Left ventricle myocardium inferior (tissue), 1 donor: ENCODE data around the gene NKAIN2. TPM values are rescaled to one million over a fixed set of nuclear protein-coding genes. Genes with fewer than 3 reads are reported as not detected.

Experiments
- DNase-seq: peaks from one replicate; pipeline ENCODE4 v3.0.0-alpha.2; 2020
- H3K27ac ChIP-seq: fragments of 200-600 bp; replicated peaks from 2 replicates; pipeline ENCODE4 v1.8.0; 2021
- H3K27me3 ChIP-seq: fragments of 200-600 bp; 2 replicates; pipeline ENCODE4 v1.8.0; 2021; ENCODE audit warnings: low read depth
- H3K36me3 ChIP-seq: fragments of 200-600 bp; 2 replicates; pipeline ENCODE4 v1.8.0; 2021
- H3K4me1 ChIP-seq: fragments of 200-600 bp; 2 replicates; pipeline ENCODE4 v1.8.0; 2021
- H3K4me3 ChIP-seq: fragments of 200-600 bp; 2 replicates; pipeline ENCODE4 v1.8.0; 2021; ENCODE audit warnings: mild to moderate bottlenecking, moderate library complexity
- H3K9me3 ChIP-seq: fragments of 200-600 bp; replicated peaks from 2 replicates; pipeline ENCODE4 v1.8.0; 2021
- intact Hi-C: fragments of 100-400 bp; cut with micrococcal nuclease; formaldehyde crosslinking; loops from one replicate; pipeline ENCODE4 v1.11.0; 2022
- total RNA-seq: library from RNA; stranded (reverse); fragmentation: NEBNext Ultra II Directional; extraction: Animal tissue kit (Norgen Biotek cat#: 25700); gene quantifications from one replicate; pipeline ENCODE4 v1.2.1, GENCODE V29; 2021
- TF ChIP-seq, protein P1 (sequence below): fragments of 200-600 bp; IDR thresholded peaks from 2 replicates; pipeline ENCODE4 v1.8.0; 2021; ENCODE audit warnings: antibody characterized with exemption, mild to moderate bottlenecking, borderline replicate concordance
- donor health status: DM: no; HTN: yes; CAD: no; lungs with severe emphysema.

NKAIN2 gene
- total RNA-seq, 1 donor from 2014 or later = 0.22 TPM

DNA sequence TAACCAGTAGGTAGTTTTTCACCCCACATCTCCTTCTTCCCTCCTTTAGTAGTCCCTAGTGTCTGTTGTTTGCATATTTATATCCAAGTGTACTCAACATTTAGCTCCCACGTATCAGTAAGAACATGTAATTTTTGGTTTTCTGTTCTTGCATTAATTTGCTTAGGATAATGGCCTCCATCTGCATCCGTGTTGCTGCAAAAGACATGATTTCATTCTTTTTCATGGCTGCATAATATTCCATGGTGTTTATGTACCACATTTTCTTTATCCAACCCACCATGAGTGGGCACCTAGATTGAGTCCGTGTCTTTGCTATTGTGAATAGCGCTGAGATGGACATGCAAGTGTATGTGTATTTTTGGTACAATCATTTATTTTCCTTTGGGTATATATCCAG lies 306.8 kb downstream of the NKAIN2 start:
- DNase-seq = no peak
- intact Hi-C loops = no loop called here

DNA sequence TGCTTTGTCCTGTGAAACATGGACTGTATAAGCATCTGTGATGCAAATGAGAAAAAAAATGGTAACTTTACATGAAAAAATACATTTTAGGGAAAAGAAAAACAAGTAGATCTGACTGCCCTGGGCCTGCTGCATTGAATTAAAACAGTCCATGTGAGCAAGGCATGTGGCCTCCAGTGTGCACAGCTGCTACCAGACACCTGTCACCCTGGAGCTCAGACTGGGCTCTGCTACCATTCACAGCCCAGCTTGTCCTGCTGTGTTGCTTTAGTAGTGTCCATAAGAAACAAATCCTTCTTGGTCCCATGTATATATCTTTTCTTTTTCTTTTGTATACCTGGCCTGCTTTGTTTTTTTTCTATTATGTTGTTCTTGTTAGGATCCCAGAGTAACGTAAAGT lies 315.9 kb downstream of the NKAIN2 start:
- Histone ChIP-seq H3K4me3 (no peak overlapping the region), H3K4me1 (no peaks in the 10 kb centered on the region), H3K9me3 (no peaks in the 10 kb centered on the region), H3K27me3 (no peaks in the 10 kb centered on the region), H3K36me3 (no peaks in the 10 kb centered on the region), H3K27ac (no peak overlapping the region)
- TF ChIP-seq, protein P1, sequence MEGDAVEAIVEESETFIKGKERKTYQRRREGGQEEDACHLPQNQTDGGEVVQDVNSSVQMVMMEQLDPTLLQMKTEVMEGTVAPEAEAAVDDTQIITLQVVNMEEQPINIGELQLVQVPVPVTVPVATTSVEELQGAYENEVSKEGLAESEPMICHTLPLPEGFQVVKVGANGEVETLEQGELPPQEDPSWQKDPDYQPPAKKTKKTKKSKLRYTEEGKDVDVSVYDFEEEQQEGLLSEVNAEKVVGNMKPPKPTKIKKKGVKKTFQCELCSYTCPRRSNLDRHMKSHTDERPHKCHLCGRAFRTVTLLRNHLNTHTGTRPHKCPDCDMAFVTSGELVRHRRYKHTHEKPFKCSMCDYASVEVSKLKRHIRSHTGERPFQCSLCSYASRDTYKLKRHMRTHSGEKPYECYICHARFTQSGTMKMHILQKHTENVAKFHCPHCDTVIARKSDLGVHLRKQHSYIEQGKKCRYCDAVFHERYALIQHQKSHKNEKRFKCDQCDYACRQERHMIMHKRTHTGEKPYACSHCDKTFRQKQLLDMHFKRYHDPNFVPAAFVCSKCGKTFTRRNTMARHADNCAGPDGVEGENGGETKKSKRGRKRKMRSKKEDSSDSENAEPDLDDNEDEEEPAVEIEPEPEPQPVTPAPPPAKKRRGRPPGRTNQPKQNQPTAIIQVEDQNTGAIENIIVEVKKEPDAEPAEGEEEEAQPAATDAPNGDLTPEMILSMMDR = no peak
- intact Hi-C loops = no loop called here
- no peak for DNase-seq

More for the DNA sequence above, 306.8 kb downstream of the NKAIN2 start:
- Histone ChIP-seq H3K27ac (no peak overlapping the region), H3K4me3 (no peak overlapping the region), H3K9me3 (no peaks in the 10 kb centered on the region), H3K4me1 (no peaks in the 10 kb centered on the region), H3K27me3 (no peaks in the 10 kb centered on the region), H3K36me3 (no peaks in the 10 kb centered on the region)
- TF ChIP-seq, protein P1 = no peak

DNA sequence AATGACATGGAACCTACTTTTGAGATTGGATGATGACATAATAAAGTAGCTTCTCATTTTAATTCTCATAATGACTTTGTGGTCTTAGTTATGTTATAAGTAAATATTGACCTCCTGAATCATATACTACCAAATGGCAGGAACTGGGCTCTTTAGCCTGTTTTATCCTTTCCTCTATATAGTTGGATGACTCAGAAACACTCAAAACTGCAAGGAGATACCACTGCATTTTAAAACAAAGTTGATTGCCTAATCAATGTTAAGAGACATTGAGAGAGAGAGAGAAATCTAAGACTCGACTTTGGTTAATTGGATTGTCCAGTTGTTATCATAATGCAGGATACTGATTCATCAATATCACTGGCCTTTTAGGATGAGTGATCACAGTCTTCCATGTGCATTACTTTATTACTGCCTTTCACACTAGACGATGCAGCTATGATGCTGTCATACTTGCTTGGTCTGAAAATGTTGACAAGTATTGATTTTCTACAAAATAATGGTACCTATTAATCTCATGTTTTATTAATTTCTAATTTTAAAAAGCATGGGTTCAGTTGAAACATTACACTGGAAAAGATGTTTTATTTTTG lies 320.0 kb downstream of the NKAIN2 start:
- Histone ChIP-seq H3K9me3 (no peaks in the 10 kb centered on the region), H3K27ac (no peak overlapping the region), H3K4me1 (no peaks in the 10 kb centered on the region), H3K4me3 (no peak overlapping the region), H3K27me3 (no peaks in the 10 kb centered on the region), H3K36me3 (no peaks in the 10 kb centered on the region)
- TF ChIP-seq, protein P1 = no peak
- intact Hi-C loops = no loop called here
- DNase-seq = no peak

DNA sequence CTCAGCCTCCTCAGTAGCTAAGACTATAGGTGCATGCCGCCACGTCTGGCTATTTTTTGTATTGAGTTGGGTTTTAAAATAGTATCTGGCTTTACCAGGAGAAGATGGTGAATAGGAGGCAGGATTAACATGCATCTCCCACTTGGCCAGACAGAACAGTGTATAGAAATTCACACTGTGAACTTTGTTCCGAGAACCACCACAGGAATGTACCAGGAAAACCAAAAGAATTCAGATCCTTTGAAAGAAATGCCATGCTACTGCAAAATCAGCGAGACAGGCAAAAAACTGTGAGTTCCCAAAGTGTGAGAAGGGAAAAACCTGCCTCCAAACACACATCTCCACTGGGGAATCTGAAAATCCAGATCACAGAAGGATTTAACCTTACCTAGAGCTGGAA lies 327.6 kb downstream of the NKAIN2 start:
- Histone ChIP-seq H3K4me3 (no peak overlapping the region), H3K27ac (no peak overlapping the region), H3K36me3 (no peaks in the 10 kb centered on the region), H3K4me1 (no peaks in the 10 kb centered on the region), H3K9me3 (peaks cover 18% of the 10 kb centered on the region), H3K27me3 (no peaks in the 10 kb centered on the region)
- no peak for DNase-seq
- TF ChIP-seq, protein P1 = no peak
- intact Hi-C loops = no loop called here

DNA sequence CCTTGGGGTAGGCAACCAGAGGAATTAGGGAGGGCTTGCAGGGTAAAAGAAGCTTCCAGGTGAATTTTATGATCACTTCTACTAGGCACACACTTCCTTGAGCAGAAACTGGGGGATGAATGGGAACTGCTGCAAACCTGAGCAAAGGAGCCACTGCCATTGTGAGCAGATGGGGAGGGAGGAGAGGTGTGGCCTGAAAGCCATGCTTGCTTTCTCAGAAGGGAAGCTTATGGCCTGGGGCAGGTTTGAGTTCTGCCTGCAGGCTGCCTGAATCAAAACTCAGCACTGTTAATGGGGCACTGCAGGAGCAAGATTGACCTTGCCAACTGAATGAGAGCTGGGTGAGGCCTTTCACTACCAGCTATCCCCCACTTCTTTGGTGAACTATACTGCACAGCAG lies 328.1 kb downstream of the NKAIN2 start:
- H3K36me3 ChIP-seq = no peaks in the 10 kb centered on the region
- intact Hi-C loops = no loop called here
- H3K4me1 ChIP-seq = no peaks in the 10 kb centered on the region
- no peak for DNase-seq
- peaks cover 20% of the 10 kb centered on the region for H3K9me3 ChIP-seq
- H3K4me3 ChIP-seq = no peak overlapping the region
- TF ChIP-seq, protein P1 = no peak
- no peak overlapping the region for H3K27ac ChIP-seq
- no peaks in the 10 kb centered on the region for H3K27me3 ChIP-seq
